MM.1S (cell line): ENCODE measurements around the gene CHN2.

ENCODE experiments used
- CTCF ChIP-seq: fragments of 300-600 bp; sonication (generic); IDR thresholded peaks from 2 replicates; pipeline ENCODE4 v1.5.1; 2016; ENCODE audit warnings: antibody characterized with exemption, low read length, mixed read lengths
- EZH2phosphoT487 ChIP-seq: fragments of 300-600 bp; sonication (generic); IDR thresholded peaks from 2 replicates; pipeline ENCODE4 v1.6.1; 2018; ENCODE audit warnings: antibody characterized with exemption, low read length

DNA sequence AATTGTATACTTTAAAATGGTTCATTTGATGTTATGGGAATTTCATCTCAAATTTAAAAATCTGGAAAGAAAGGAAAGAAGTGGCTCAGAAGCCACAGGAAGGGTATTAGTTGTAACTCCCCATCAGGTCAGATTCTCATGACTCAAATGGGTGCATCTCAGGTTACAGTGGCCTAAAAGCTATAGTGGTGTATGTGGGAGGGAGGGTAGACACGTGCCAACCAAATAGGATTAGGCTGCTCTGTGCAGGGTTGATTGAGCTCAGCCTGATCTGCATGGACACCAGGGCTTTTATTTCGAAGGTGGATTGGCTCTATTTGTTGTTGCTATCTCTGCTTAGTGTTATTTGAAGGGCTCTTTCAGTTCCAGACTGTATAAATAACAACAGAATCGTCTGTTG, 247.6 kb downstream of the CHN2 start:
- TF ChIP-seq CTCF (no peak), EZH2phosphoT487 (no peak)
